22Rv1 (cell line): ENCODE measurements around the gene REXO1.
A peak's percentile ranks its signal among the peaks of the same experiment; 100 is the strongest.

Source experiments
- H3K27ac ChIP-seq: fragments of 450-650 bp; 2 replicates; pipeline ENCODE4 v1.5.1; 2017
- CTCF ChIP-seq: fragments of 450-650 bp; IDR thresholded peaks from 2 replicates; pipeline ENCODE4 v1.5.1; 2017; ENCODE audit warnings: mild to moderate bottlenecking
- ZFX ChIP-seq: fragments of 450-650 bp; IDR thresholded peaks from 2 replicates; pipeline ENCODE4 v1.6.1; 2017; ENCODE audit warnings: antibody characterized with exemption, borderline replicate concordance

Gene REXO1

GRCh38 chr19:1855828-1856255 lies 7.6 kb upstream of the REXO1 start:
- TF ChIP-seq ZFX (no peak), CTCF (no peak)
- H3K27ac ChIP-seq: peak overlapping the region; percentile 93

DNA sequence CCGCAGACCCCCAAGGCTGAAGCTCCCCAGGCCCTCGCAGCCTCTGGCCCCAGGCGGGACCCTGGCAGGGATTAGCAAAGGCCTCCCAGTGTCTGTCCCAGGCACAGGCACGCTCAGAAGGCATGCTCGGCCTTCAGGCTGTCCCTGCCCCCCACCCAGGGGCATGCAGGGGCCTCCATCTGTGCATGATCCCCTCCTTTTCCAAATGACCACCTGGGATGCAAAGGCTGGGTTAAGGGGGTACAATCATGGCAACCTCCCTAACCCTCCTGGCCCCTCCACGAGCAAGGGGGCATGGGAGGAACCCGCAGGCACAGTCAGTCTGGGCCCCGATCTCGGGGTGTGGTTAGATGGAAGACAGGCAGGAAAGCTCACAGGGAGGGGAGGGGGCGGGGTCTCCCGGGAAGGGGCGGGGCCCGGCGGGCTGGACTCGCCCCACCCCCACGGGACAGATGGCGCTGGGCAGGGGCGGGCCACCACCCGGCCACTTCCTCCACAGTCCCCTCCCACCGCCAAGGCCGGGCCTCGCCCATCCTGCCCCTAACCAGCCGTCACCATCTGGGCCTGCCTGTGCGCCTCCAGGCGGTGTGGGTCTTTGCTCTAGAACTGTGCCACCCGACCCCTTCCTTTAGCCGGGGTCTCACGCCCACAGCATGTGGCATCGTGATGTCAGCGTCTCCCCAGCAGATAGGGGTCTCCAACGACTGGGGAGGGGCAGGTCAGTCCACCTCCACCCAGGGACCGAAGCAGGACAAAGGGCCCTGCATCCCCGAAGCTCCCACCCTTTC lies 7.0 kb upstream of the REXO1 start:
- TF ChIP-seq CTCF (no peak), ZFX (no peak)
- H3K27ac ChIP-seq: peak overlapping the region; percentile 93

DNA sequence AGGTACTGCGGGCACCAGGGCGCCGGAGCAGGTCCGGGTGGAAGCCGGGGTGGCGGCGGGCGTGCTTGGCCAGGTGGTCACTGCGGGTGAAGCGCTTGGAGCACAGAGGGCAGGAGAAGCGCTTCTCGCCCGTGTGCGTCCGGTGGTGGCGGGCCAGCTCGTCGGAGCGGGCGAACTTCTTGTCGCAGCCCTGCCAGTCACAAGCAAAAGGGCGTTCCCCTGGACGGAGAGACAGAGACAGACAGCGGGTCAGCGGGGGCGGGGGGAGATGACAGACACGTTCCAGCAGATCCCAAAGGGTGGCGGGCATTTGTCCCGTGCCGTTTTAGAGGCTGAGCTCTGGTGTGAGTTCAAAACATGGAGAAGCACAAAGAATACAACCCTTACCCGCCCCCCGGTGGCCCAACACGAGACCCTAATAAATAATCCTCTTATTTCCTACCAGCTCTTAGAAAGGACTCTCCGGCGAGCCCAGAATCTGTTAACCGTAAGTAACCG lies 6.3 kb upstream of the REXO1 start:
- no peak for TF ChIP-seq CTCF
- no peak for TF ChIP-seq ZFX
- H3K27ac ChIP-seq: peak overlapping the region; percentile 93

DNA sequence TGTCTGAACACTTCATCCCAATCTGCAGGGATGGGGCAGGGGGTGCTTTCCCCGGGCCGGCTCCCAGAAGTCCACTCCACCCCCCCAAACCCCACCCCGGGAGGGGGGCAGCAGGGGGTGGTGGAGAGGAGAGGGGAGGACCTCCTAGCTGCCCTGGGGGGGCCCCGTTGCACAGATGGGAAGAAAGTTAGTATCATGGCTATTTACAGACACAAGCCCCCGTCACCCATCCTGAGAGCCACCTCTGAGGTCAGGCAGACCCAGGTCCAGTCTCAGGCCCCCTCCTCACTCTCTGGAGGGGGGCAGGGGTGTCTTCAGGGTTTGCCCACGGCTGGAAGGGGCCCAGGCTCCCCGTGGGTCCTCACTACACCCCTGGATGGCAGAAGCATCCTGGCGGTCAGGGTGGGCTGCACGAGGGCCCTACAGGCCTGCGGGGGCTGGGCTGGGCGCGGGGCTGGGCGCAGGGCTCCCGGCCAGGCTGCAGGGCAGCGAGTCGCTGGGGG lies 5.8 kb upstream of the REXO1 start:
- no peak for TF ChIP-seq ZFX
- no peak for TF ChIP-seq CTCF
- H3K27ac ChIP-seq: peak overlapping the region; percentile 93

GRCh38 chr19:1853295-1854038 lies 5.2 kb upstream of the REXO1 start:
- peak overlapping the region; percentile 93 for H3K27ac ChIP-seq
- TF ChIP-seq CTCF (peak; percentile 97), ZFX (no peak)

DNA sequence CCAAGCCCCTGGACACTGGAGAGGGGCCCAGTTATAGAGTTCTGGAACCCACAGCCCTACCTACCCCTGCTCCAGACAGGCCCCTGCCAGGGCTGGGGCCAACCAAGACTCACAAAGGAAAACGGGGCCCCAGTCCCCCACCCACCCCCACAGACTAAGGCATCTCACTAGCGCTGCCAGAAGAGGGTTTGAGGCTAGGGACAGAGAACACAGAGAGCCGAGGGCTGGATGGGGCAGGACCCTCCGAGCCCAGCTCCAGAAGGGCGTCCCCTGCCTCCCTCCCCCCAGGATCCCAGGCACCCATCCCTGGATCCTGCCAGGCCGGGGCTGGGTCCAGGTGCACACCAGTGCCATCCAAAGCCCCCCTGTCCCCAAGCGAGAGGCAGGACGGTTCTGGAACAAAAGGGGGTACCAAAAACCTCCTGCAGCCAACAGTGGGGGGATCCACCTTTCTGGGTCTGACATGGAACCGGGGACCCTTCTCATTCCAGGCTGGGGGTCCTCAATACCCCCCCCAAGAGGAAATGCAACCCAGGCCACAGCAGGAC lies 4.4 kb upstream of the REXO1 start:
- peak overlapping the region; percentile 93 for H3K27ac ChIP-seq
- TF ChIP-seq CTCF (no peak), ZFX (no peak)
